Measurements from ENCODE around the gene KLLN. TPM values are rescaled to one million over a fixed set of nuclear protein-coding genes. Genes with fewer than 3 reads are reported as not detected.

KLLN gene
- total and polyA plus RNA-seq, 9 of the 15 experiments (the other 6 are each of a cell fraction or from before 2014, with no cell fraction given) = 0.07 to 0.40 (median 0.25) TPM

GRCh38 chr10:87861953-87862678, 1.2 kb downstream of the KLLN start (continued):
- TF ChIP-seq ZBTB17 (CRISPR knock-in tag; IDR thresholded peaks at IDR 0.05) = 0 out of 2 replicates have a peak, but pooled peaks have one; percentile 11
- TF ChIP-seq BRCA1 (IDR thresholded peaks at IDR 0.05) = no peak
- no peak for TF ChIP-seq BRCA1 (CRISPR knock-in tag; IDR thresholded peaks at IDR 0.05)
- no peak for TF ChIP-seq NFXL1 (CRISPR knock-in tag; IDR thresholded peaks at IDR 0.05)
- no peak for TF ChIP-seq XRCC3 (IDR thresholded peaks at IDR 0.05)
- TF ChIP-seq ID3 (CRISPR knock-in tag; IDR thresholded peaks at IDR 0.05) = no peak
- TF ChIP-seq ID3 (tag; IDR thresholded peaks at IDR 0.05) = 0 out of 2 replicates have a peak, but pooled peaks have one; percentile 35
- peak; percentile 90 for TF ChIP-seq EP400 (IDR thresholded peaks at IDR 0.05)
- TF ChIP-seq SP1 (CRISPR knock-in tag; IDR thresholded peaks at IDR 0.05) = peak; percentile 100

GRCh38 chr10:87861566-87861952, 1.8 kb downstream of the KLLN start:
- in situ Hi-C loops (cut with MboI) (loop anchor here (25.0 kb wide), 1 partner anchor 226 kb away; no protein-coding TSS in a partner anchor), intact Hi-C loops (cut with micrococcal nuclease) (loop anchor here (1.0 to 5.0 kb wide), 3 partner anchors 44 to 526 kb away; partner anchors contain the start of gene ATAD1)
- FAIRE-seq (peak; percentile 92), DNase-seq (ENCODE audit: extremely low read depth in 1 of 4, low spot score in 3 of 4) (peak; percentile 38 to 84 (median 54)), ATAC-seq (peak; percentile 58)
- Histone ChIP-seq H3K36me3 (ENCODE audit: control insufficient read depth, insufficient read depth, low read length) (no peaks in the 10 kb centered on the region), H3K9me1 (ENCODE audit: control insufficient read depth, insufficient read depth, low read length) (no peaks in the 10 kb centered on the region), H3K79me2 (ENCODE audit: control insufficient read depth, insufficient read depth, low read length) (peaks cover 30% of the 10 kb centered on the region), H3K9me3 (replicated peaks; ENCODE audit: control insufficient read depth, insufficient read depth, low read depth, low read length) (no peaks in the 10 kb centered on the region), H3K4me3 (peak overlapping the region; percentile 88), H3K27me3 (ENCODE audit: control insufficient read depth in 2 of 2, insufficient read depth in 2 of 2, low read length in 2 of 2) (no peaks in the 10 kb centered on the region), H3K4me2 (ENCODE audit: insufficient read depth, low read length) (peak overlapping the region; percentile 88), H4K20me1 (replicated peaks; ENCODE audit: control insufficient read depth, insufficient read depth, low read length) (peaks cover 11% of the 10 kb centered on the region; the same call in 1 of the 2 replicates), H3K27ac (ENCODE audit: extremely low read depth, low read depth, low read length) (peak overlapping the region; percentile 76), H2AFZ (ENCODE audit: low read depth, low read length) (peak overlapping the region; percentile 98), H3K9ac (ENCODE audit: insufficient read depth in 1 of 2, low read depth in 2 of 2, low read length in 2 of 2) (peak overlapping the region; percentile 78 to 91), H3K4me1 (replicated peaks in 1 of 2; ENCODE audit: control insufficient read depth in 2 of 2, insufficient read depth in 2 of 2, low read length in 2 of 2) (peaks cover 3 to 11% of the 10 kb centered on the region in 2 experiments; a peak in 4 of 5 replicates)
- ChIA-PET POLR2A (interaction anchor here (0.5 to 1.6 kb wide), 9 partner anchors 12 to 305 kb away, joined by 3 to 5 read pairs (median 3); no protein-coding TSS in a partner anchor), CTCF (ENCODE audit: low intra/inter-chr PET ratio) (no interaction called here)
- under 1% methylated on average over 14 of the region's 16 CpGs for WGBS (ENCODE audit: insufficient coverage, low coverage, missing lambda C conversion rate)
- TSS peak; percentile 75 for BruUV-seq (replicated peaks)
- TF ChIP-seq RBM39 (optimal IDR thresholded peaks at IDR 0.05; ENCODE audit: low read depth, low read length) (peak; percentile 28), GATA2 (CRISPR knock-in tag; IDR thresholded peaks at IDR 0.05) (peak; percentile 31; the same call in 1 of the 2 replicates), KDM5B (IDR thresholded peaks at IDR 0.05; ENCODE audit: insufficient replicate concordance, low read depth, low read length) (peak; percentile 16), HMBOX1 (IDR thresholded peaks at IDR 0.05) (peak; percentile 87), PRDM10 (IDR thresholded peaks at IDR 0.05; ENCODE audit: partially characterized antibody) (peak; percentile 67)
